Cardiac fibroblast (primary cell): ENCODE measurements around the gene SLC12A7.

Source experiments
- DNase-seq, 2 donors: peaks; one replicate each; pipeline versions ENCODE4 v3.0.0 to v3.0.0-alpha.2; 2010; ENCODE audit warnings: low read depth in 2 of 2
- H3K4me3 ChIP-seq, 2 donors: replicated peaks in 1 of 2; 1 replicate in 1 of 2; 2 replicates in 1 of 2; pipeline ENCODE4 v1.5.1; 2011; ENCODE audit warnings: low read depth in 2 of 2, low read length in 2 of 2, mild to moderate bottlenecking in 2 of 2, moderate library complexity in 1 of 2
- TF ChIP-seq, protein P1 (sequence below): IDR thresholded peaks from one replicate; pipeline ENCODE4 v1.5.1; 2011; ENCODE audit warnings: low read depth, mild to moderate bottlenecking, low read length, inconsistent platforms

SLC12A7 gene

DNA sequence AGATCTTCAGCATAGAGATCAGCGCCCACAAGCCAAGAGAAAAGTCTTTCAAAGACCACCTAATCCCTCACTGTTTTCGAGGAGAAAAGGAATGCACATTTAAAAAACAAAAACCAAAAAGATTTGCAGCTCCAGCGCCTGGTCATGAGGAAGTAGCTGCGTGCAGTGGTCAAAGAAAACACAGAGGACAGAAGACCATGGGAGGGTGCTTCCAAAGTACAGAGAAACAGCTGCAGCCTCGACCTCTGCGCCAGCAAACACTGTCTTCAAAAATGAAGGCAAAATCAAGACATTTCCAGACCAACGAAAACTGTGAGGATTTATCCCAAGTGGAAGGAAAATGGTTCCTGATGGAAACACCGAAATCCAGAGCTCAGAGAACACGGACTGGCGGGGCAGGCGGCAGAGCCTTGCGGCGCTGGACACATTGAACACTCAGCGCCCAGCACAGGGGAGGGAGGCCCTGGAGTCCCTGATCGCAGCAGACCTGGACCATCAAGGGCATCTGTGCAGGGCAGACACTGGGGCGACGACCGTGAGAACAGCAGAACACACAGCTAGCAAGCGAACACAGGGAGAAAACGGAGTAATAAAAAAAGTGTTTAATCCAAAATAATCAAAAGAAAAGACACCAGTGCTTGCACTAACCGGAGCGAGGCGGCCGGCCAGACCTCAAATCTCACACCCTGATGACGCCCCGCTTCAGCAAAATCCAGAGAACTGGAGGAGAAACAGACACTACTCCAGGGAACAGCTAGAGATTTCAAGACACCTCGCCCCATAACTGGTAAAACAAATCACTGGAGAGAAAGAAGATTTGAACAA, 12.6 kb upstream of the SLC12A7 start:
- no peak overlapping the region for H3K4me3 ChIP-seq
- TF ChIP-seq, protein P1, sequence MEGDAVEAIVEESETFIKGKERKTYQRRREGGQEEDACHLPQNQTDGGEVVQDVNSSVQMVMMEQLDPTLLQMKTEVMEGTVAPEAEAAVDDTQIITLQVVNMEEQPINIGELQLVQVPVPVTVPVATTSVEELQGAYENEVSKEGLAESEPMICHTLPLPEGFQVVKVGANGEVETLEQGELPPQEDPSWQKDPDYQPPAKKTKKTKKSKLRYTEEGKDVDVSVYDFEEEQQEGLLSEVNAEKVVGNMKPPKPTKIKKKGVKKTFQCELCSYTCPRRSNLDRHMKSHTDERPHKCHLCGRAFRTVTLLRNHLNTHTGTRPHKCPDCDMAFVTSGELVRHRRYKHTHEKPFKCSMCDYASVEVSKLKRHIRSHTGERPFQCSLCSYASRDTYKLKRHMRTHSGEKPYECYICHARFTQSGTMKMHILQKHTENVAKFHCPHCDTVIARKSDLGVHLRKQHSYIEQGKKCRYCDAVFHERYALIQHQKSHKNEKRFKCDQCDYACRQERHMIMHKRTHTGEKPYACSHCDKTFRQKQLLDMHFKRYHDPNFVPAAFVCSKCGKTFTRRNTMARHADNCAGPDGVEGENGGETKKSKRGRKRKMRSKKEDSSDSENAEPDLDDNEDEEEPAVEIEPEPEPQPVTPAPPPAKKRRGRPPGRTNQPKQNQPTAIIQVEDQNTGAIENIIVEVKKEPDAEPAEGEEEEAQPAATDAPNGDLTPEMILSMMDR: no peak
- no peak for DNase-seq

DNA sequence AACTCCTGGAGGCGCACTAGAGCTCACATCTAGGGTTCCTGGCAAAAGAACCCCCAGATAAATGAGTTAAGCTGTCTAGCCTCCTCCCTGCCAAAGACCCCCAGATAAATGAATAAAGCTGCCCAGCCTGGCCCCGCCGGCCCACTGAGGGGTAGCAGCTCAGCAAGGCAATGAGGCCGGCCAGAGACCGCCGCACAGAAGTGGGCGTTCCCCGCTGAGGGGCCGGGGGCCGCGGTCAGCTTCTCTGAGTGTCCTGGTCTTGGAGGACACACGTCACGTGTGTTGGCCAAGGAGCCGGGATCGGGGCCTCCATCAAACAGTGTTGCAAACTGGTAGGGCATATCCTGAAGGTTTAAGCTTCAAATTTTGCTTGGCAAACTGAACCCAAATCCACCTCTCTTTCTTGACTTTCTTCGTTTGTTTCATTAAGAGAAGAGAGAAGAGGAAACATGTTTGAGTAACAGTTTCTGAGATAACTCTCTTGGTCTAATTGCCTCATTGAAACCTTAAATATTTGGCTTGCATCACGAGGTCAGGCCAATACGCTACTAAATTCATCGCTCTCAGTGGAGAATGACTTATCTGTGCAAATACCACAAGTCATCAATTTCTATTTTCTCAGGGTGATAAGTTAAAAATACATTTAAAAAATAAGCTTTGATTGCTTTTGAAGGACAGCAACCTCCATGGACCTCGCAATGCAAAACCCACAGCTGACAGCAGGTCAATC, 11.7 kb upstream of the SLC12A7 start:
- TF ChIP-seq, protein P1: no peak
- no peak for DNase-seq
- H3K4me3 ChIP-seq: no peak overlapping the region

DNA sequence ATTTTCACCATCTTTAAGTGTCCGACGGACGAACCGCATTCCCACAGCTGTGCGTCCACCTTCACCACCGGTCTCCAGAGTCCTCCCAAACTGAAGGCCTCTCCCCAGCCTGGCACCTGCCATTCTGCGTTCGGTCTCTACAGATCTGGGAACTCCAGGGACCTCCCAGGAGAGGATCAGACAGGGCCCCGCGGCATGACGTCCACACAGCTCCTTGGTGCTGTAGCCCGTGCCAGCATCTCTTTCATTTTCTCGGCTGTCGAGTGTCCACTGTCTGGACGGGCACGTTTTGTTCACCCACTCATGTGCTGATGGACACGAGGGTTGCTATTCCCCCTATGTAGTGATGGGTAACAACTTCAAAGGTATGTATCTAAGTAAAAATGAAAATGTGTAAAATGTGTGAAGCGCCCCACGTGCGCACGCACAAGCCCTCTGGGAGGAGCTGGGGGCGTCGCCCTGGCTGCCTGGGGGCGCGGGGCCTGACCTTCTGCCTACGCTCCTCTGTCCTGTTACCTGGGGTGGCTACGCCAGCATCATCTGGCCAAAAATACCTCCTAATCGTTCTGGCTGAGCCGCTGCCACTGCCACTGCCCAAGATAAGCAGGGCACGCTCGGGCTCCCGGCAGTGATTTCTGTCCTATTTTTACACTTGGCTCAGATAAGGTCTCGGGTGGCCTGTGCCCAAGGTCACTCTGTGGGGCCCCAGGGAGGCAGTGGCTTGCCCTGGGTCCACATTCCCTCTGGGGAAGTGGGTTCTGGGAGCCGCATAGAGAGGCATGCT, 10.8 kb upstream of the SLC12A7 start:
- no peak for DNase-seq
- TF ChIP-seq, protein P1: no peak
- H3K4me3 ChIP-seq: no peak overlapping the region

DNA sequence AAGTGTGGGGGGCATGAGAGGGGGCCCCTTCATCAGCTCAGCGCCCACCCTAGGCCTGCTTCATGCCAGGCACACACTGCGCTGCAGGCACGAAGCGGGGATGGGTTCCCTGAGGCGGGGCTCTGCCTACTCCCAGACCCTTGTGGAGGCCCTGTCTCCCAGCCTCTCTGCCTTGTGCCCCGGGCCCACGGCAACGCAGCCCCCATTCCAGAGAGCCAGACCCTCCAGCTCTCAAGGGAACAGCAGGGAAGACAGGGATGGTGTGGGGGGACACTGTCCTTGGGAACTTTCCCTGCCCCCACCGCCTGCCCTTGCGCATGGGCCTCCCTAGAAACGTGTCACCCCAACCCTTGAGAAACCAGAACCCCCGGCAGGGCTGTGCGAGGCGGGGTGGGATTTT, 10.0 kb upstream of the SLC12A7 start:
- no peak for DNase-seq
- TF ChIP-seq, protein P1: no peak
- H3K4me3 ChIP-seq: no peak overlapping the region

DNA sequence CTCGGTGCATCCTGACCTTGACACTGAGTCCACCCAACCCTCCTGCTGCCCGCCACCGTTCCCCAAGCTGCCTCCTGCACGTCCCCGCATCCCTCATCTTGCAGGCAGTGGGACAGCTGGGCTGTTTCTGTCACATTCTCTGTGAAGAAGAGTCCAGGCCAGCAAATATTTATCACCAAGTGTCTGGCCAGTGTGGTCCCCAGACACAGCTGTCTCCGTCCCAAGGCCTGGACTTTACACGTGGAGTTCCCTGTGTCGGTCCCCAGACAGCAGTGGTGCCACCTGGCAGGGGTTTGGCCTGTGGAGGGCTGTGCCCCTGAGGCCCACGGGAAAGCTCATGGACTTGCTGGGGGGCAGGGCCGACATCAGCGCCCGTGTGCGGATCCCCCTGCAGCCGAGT, 9.2 kb upstream of the SLC12A7 start:
- H3K4me3 ChIP-seq: no peak overlapping the region
- TF ChIP-seq, protein P1: no peak
- DNase-seq: no peak

DNA sequence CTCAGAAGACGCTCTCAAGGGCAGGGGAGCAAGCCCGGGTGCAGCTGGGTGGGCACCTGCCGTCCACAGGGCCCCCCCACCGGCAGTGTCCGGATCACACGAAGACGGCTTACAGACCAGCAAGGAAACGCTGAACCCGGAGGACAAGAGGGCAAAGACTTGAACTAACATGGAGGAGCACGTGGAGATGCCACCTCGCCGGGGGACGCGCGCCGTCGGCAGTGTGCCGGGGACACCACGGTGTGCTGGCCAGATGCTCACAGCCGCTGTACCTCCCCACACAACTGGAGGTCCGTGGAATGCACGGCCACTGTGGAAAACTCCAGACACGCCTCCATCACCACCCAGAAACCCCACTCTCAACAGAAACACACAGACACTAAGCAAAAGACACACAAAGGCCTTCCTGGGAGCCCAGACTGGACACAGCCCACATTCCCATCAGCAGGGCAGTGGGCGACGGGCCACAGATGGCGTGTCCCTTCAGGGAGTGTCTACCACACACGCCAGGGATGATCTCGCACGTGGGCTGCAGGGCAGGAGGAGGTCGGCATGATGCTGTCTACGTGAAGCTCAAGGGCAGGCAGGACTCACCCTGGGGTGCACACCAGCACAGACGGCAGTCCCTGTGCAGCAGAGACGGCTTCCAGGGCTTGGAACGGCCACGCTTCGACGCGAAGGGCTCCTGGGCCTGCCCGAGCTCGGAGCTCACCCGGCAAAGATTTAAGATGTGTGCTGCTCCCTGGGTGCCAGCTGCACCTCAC, 8.6 kb upstream of the SLC12A7 start:
- H3K4me3 ChIP-seq: no peak overlapping the region
- TF ChIP-seq, protein P1: no peak

More for the DNA sequence above, 8.6 kb upstream of the SLC12A7 start:
- DNase-seq: no peak
